ENCODE data around the gene APOM.

- TF ChIP-seq ZC3H10 (CRISPR knock-in tag; IDR thresholded peaks at IDR 0.05) (no peak), SNAI2 (CRISPR knock-in tag; IDR thresholded peaks at IDR 0.05) (no peak), ISL1 (CRISPR knock-in tag; IDR thresholded peaks at IDR 0.05) (no peak), ARNTL (CRISPR knock-in tag; IDR thresholded peaks at IDR 0.05; ENCODE audit: borderline replicate concordance, low read depth) (no peak), TOX (CRISPR knock-in tag; IDR thresholded peaks at IDR 0.05; ENCODE audit: borderline replicate concordance) (no peak), GLIS3 (CRISPR knock-in tag; IDR thresholded peaks at IDR 0.05) (no peak), ZFP30 (CRISPR knock-in tag; IDR thresholded peaks at IDR 0.05) (no peak), CSDC2 (CRISPR knock-in tag; IDR thresholded peaks at IDR 0.05) (no peak), PPARA (CRISPR knock-in tag; IDR thresholded peaks at IDR 0.05; ENCODE audit: borderline replicate concordance) (no peak), ZFP3 (CRISPR knock-in tag; IDR thresholded peaks at IDR 0.05) (no peak), ZNF8 (CRISPR knock-in tag; IDR thresholded peaks at IDR 0.05) (no peak), TCF4 (CRISPR knock-in tag; IDR thresholded peaks at IDR 0.05; ENCODE audit: borderline replicate concordance) (no peak)
- TF ChIP-seq, protein P1, sequence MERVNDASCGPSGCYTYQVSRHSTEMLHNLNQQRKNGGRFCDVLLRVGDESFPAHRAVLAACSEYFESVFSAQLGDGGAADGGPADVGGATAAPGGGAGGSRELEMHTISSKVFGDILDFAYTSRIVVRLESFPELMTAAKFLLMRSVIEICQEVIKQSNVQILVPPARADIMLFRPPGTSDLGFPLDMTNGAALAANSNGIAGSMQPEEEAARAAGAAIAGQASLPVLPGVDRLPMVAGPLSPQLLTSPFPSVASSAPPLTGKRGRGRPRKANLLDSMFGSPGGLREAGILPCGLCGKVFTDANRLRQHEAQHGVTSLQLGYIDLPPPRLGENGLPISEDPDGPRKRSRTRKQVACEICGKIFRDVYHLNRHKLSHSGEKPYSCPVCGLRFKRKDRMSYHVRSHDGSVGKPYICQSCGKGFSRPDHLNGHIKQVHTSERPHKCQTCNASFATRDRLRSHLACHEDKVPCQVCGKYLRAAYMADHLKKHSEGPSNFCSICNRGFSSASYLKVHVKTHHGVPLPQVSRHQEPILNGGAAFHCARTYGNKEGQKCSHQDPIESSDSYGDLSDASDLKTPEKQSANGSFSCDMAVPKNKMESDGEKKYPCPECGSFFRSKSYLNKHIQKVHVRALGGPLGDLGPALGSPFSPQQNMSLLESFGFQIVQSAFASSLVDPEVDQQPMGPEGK (CRISPR knock-in tag; IDR thresholded peaks at IDR 0.05; ENCODE audit: borderline replicate concordance): no peak
- TF ChIP-seq, protein P2, sequence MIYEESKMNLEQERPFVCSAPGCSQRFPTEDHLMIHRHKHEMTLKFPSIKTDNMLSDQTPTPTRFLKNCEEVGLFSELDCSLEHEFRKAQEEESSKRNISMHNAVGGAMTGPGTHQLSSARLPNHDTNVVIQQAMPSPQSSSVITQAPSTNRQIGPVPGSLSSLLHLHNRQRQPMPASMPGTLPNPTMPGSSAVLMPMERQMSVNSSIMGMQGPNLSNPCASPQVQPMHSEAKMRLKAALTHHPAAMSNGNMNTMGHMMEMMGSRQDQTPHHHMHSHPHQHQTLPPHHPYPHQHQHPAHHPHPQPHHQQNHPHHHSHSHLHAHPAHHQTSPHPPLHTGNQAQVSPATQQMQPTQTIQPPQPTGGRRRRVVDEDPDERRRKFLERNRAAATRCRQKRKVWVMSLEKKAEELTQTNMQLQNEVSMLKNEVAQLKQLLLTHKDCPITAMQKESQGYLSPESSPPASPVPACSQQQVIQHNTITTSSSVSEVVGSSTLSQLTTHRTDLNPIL (CRISPR knock-in tag; IDR thresholded peaks at IDR 0.05; ENCODE audit: low read depth): no peak
These were observed 6.5 kb downstream of the APOM start for GRCh38 chr6:31662124-31662723.

Measured in SK-N-SH treated with all-trans-retinoic acid at 6 μM for 48 hours (cell line).